Ascending aorta (tissue), 2 donors: ENCODE data around the gene KLF3. TPM values are rescaled to one million over a fixed set of nuclear protein-coding genes. Genes with fewer than 3 reads are reported as not detected.
"Not testable (repeated sequence)": the region's sequence is repeated elsewhere in the genome, so short reads cannot be mapped to it uniquely, and the experiment has no call there.

ENCODE experiments used
- DNase-seq, 2 donors: peaks; one replicate each; pipeline ENCODE4 v3.0.0-alpha.2; 2019; ENCODE audit warnings: low spot score in 2 of 2
- H3K27ac ChIP-seq, 2 donors: fragments of 200-600 bp; sonication (generic); one replicate each; pipeline ENCODE4 v1.5.1; 2016 to 2017; ENCODE audit warnings: mild to moderate bottlenecking in 1 of 2
- H3K27me3 ChIP-seq: fragments of 200-600 bp; sonication (generic); one replicate; pipeline ENCODE4 v1.5.1; 2017
- H3K36me3 ChIP-seq, 2 donors: fragments of 200-600 bp; sonication (generic); one replicate each; pipeline ENCODE4 v1.5.1; 2016
- H3K4me1 ChIP-seq, 2 donors: fragments of 200-600 bp; sonication (generic); one replicate each; pipeline ENCODE4 v1.5.1; 2016 to 2017; ENCODE audit warnings: mild to moderate bottlenecking in 1 of 2
- H3K4me3 ChIP-seq, 2 donors: fragments of 200-600 bp; sonication (generic); one replicate each; pipeline ENCODE4 v1.5.1; 2016 to 2017; ENCODE audit warnings: mild to moderate bottlenecking in 1 of 2
- H3K9me3 ChIP-seq, 2 donors: fragments of 200-600 bp; sonication (generic); one replicate each; pipeline ENCODE4 v1.5.1; 2016
- intact Hi-C: fragments of 100-400 bp; cut with DNase I; formaldehyde crosslinking; loops from one replicate; pipeline ENCODE4 v1.15.1; 2023
- total RNA-seq: library from RNA; depleted of rRNA; stranded (reverse); fragments of >200 nt; gene quantifications from one replicate; pipeline ENCODE4 v1.1.0, GENCODE V29; 2016
- TF ChIP-seq, protein P1 (sequence below), 3 experiments: fragments of 200-600 bp in 2 of 3; fragments of 450-650 bp in 1 of 3; sonication (generic) in 2 of 3; IDR thresholded peaks; one replicate each; pipeline ENCODE4 v1.5.1; 2016 to 2019; ENCODE audit warnings: antibody characterized with exemption in 3 of 3, mild to moderate bottlenecking in 1 of 3, moderate library complexity in 1 of 3

The KLF3 gene
- total RNA-seq, 1 donor from 2014 or later: 21.5 TPM

GRCh38 chr4:38620065-38620464 is 43.9 kb upstream of the KLF3 start:
- H3K4me3 ChIP-seq: no peak overlapping the region
- TF ChIP-seq, protein P1, sequence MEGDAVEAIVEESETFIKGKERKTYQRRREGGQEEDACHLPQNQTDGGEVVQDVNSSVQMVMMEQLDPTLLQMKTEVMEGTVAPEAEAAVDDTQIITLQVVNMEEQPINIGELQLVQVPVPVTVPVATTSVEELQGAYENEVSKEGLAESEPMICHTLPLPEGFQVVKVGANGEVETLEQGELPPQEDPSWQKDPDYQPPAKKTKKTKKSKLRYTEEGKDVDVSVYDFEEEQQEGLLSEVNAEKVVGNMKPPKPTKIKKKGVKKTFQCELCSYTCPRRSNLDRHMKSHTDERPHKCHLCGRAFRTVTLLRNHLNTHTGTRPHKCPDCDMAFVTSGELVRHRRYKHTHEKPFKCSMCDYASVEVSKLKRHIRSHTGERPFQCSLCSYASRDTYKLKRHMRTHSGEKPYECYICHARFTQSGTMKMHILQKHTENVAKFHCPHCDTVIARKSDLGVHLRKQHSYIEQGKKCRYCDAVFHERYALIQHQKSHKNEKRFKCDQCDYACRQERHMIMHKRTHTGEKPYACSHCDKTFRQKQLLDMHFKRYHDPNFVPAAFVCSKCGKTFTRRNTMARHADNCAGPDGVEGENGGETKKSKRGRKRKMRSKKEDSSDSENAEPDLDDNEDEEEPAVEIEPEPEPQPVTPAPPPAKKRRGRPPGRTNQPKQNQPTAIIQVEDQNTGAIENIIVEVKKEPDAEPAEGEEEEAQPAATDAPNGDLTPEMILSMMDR (IDR thresholded peaks at IDR 0.05): no peak
- H3K27me3 ChIP-seq: no peaks in the 10 kb centered on the region
- no peaks in the 10 kb centered on the region for H3K36me3 ChIP-seq
- H3K27ac ChIP-seq: no peak overlapping the region
- H3K4me1 ChIP-seq: no peaks in the 10 kb centered on the region
- no peaks in the 10 kb centered on the region for H3K9me3 ChIP-seq
- intact Hi-C loops: loop anchor here (5.0 kb wide), 1 partner anchor 37 kb away; no protein-coding TSS in a partner anchor
- DNase-seq: no peak

GRCh38 chr4:38620527-38621027 is 43.4 kb upstream of the KLF3 start:
- Histone ChIP-seq H3K9me3 (no peaks in the 10 kb centered on the region), H3K4me3 (no peak overlapping the region), H3K27me3 (no peaks in the 10 kb centered on the region), H3K4me1 (no peaks in the 10 kb centered on the region), H3K27ac (no peak overlapping the region), H3K36me3 (no peaks in the 10 kb centered on the region)
- DNase-seq: no peak
- intact Hi-C loops: loop anchor here (5.0 kb wide), 1 partner anchor 37 kb away; no protein-coding TSS in a partner anchor
- TF ChIP-seq, protein P1 (IDR thresholded peaks at IDR 0.05): no peak

GRCh38 chr4:38621028-38621684 is 42.8 kb upstream of the KLF3 start:
- no peak for DNase-seq
- intact Hi-C loops: loop anchor here (5.0 kb wide), 1 partner anchor 36 kb away; no protein-coding TSS in a partner anchor
- H3K27ac ChIP-seq: no peak overlapping the region
- H3K4me1 ChIP-seq: no peaks in the 10 kb centered on the region
- TF ChIP-seq, protein P1 (IDR thresholded peaks at IDR 0.05): no peak
- H3K4me3 ChIP-seq: no peak overlapping the region
- no peaks in the 10 kb centered on the region for H3K9me3 ChIP-seq
- no peaks in the 10 kb centered on the region for H3K36me3 ChIP-seq
- no peaks in the 10 kb centered on the region for H3K27me3 ChIP-seq

DNA sequence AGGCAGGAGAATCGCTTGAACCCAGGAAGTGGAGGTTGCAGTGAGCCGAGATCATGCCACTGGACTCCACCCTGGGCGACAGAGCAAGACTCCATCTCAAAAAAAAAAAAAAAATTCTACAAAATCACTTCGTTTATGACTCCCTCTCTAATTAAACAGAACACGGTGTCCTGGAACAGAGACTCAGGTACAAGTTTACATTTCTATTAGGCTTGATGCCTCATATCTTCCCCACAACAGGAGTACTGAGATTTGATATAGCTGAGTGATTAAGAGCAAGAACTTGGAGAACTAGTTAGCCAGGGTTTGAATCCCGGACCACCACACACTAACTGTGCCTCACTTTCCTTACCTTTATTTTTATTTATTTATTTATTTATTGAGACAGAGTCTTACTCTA is 42.2 kb upstream of the KLF3 start:
- Histone ChIP-seq H3K4me1 (no peaks in the 10 kb centered on the region), H3K27me3 (no peaks in the 10 kb centered on the region), H3K9me3 (no peaks in the 10 kb centered on the region), H3K36me3 (no peaks in the 10 kb centered on the region), H3K4me3 (no peak overlapping the region), H3K27ac (no peak overlapping the region)
- TF ChIP-seq, protein P1 (IDR thresholded peaks at IDR 0.05): no peak
- DNase-seq: no peak
- intact Hi-C loops: loop anchor here (5.0 kb wide), 1 partner anchor 35 kb away; no protein-coding TSS in a partner anchor

DNA sequence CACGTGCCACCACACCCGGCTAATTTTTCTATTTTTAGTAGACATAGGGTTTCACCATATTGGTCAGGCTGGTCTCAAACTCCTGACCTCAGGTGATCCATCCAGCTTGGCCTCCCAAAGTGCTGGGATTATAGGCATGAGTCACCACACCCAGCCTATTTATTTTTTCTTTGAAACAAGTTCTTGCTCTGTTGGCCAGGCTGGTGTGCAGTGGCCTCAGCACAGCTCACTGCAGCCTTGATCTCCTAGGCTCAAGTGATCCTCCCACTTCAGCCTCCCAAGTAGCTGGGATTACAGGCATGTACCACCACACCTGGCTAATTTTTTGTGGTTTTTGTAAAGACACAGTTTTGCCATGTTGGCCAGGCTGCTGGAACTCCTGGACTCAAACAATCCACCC is 41.7 kb upstream of the KLF3 start:
- not testable (repeated sequence) for DNase-seq, H3K36me3 ChIP-seq, H3K27me3 ChIP-seq, H3K27ac ChIP-seq, H3K4me1 ChIP-seq, H3K9me3 ChIP-seq, H3K4me3 ChIP-seq
- intact Hi-C loops: loop anchor here (5.0 kb wide), 1 partner anchor 35 kb away; no protein-coding TSS in a partner anchor

GRCh38 chr4:38623260-38623659 is 40.7 kb upstream of the KLF3 start:
- H3K36me3 ChIP-seq: no peaks in the 10 kb centered on the region
- TF ChIP-seq, protein P1 (IDR thresholded peaks at IDR 0.05): no peak
- H3K27me3 ChIP-seq: no peaks in the 10 kb centered on the region
- intact Hi-C loops: loop anchor here (5.0 kb wide), 1 partner anchor 34 kb away; no protein-coding TSS in a partner anchor
- H3K4me1 ChIP-seq: no peaks in the 10 kb centered on the region
- H3K4me3 ChIP-seq: no peak overlapping the region
- no peak overlapping the region for H3K27ac ChIP-seq
- no peak for DNase-seq
- no peaks in the 10 kb centered on the region for H3K9me3 ChIP-seq
